ENCODE data around the gene SSBP3. TPM values are rescaled to one million over a fixed set of nuclear protein-coding genes. Genes with fewer than 3 reads are reported as not detected.
"Not testable (repeated sequence)": the region's sequence is repeated elsewhere in the genome, so short reads cannot be mapped to it uniquely, and the experiment has no call there.

SSBP3 gene
- total RNA-seq = 27.1 TPM

DNA sequence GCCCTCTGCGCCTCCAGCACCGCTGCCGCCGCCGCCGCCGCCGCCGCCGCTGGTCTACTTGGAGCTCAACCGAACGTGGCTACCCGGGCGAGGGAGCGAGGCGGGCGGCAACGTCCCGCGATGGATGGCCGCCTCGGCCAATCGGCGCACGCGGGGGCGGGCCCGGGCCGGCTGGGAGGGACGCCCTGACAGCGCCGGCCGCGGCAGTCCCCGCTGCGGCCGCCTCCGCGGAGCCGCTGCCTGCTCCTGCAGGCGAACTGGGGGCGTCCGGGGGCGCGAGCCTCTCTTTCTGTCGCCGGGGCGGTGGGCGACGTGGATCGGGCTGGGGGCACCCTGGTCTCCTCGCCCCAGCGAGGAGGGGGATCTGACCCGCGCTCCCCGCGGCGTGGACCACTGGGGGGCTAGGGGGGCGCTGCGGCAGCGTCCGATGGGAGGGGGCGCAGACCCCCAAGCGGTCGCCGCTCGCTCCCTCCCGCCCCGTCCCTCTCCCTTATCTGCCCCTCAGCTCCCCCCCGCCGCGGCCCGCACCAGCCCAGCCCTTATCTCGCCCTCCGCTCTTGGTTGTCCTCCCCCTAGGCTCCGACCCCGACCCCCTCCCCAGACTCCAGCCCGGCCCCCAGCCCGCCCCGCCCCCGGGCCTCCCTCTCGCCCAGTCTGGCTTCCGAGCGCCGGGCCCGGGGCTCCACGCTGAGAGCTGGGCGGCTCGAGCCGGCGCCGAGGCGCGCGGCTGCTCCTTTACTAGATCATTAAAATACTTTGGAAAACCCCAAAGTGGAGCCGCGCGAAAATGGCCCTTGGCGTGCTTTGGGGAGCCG is at the start of gene SSBP3:
Gene SSBP3, minus strand, starts transcription at position 56 of the 815 bp plus-strand sequence.
- Histone ChIP-seq H3K4me1 (ENCODE audit: control insufficient read depth in 3 of 3, insufficient read depth in 3 of 3, low read length in 3 of 3) (peaks cover 38 to 54% (median 46%) of the 10 kb centered on the region in 3 donors), H3K4me3 (ENCODE audit: low read length in 3 of 3) (peak within 1 kb of the TSS; percentile 81 to 83 (median 81)), H3K9ac (ENCODE audit: low read depth in 1 of 3, low read length in 3 of 3) (peak within 1 kb of the TSS; percentile 83 to 88 (median 83)), H3K27me3 (ENCODE audit: control insufficient read depth in 3 of 3, insufficient read depth in 3 of 3, low read length in 3 of 3) (no peaks in the 10 kb centered on the region), H3K36me3 (ENCODE audit: control insufficient read depth in 3 of 3, insufficient read depth in 3 of 3, low read length in 3 of 3) (peaks cover under 1 to 5% (median 3%) of the 10 kb centered on the region in 3 donors), H3K27ac (ENCODE audit: low read depth, low read length) (peak within 1 kb of the TSS; percentile 89), H3K9me3 (ENCODE audit: control insufficient read depth in 3 of 3, low read length in 3 of 3) (no peaks in the 10 kb centered on the region)

GRCh38 chr1:54453509-54453908 is 47.3 kb upstream of the SSBP3 start:
- Histone ChIP-seq H3K9me3 (ENCODE audit: control insufficient read depth in 3 of 3, low read length in 3 of 3) (no peaks in the 10 kb centered on the region), H3K27me3 (ENCODE audit: control insufficient read depth in 3 of 3, insufficient read depth in 3 of 3, low read length in 3 of 3) (no peaks in the 10 kb centered on the region), H3K4me3 (ENCODE audit: low read length in 3 of 3) (no peak overlapping the region), H3K4me1 (ENCODE audit: control insufficient read depth in 3 of 3, insufficient read depth in 3 of 3, low read length in 3 of 3) (no peaks in the 10 kb centered on the region), H3K9ac (ENCODE audit: low read depth in 1 of 3, low read length in 3 of 3) (no peak overlapping the region), H3K36me3 (ENCODE audit: control insufficient read depth in 3 of 3, insufficient read depth in 3 of 3, low read length in 3 of 3) (no peaks in the 10 kb centered on the region), H3K27ac (ENCODE audit: low read depth, low read length) (no peak overlapping the region)

GRCh38 chr1:54453022-54453421 is 46.8 kb upstream of the SSBP3 start:
- no peaks in the 10 kb centered on the region for H3K36me3 ChIP-seq (ENCODE audit: control insufficient read depth in 3 of 3, insufficient read depth in 3 of 3, low read length in 3 of 3)
- H3K9me3 ChIP-seq (ENCODE audit: control insufficient read depth in 3 of 3, low read length in 3 of 3) = no peaks in the 10 kb centered on the region
- no peaks in the 10 kb centered on the region for H3K4me1 ChIP-seq (ENCODE audit: control insufficient read depth in 3 of 3, insufficient read depth in 3 of 3, low read length in 3 of 3)
- no peak overlapping the region for H3K4me3 ChIP-seq (ENCODE audit: low read length in 3 of 3)
- no peaks in the 10 kb centered on the region for H3K27me3 ChIP-seq (ENCODE audit: control insufficient read depth in 3 of 3, insufficient read depth in 3 of 3, low read length in 3 of 3)
- H3K9ac ChIP-seq (ENCODE audit: low read depth in 1 of 3, low read length in 3 of 3) = no peak overlapping the region
- H3K27ac ChIP-seq (ENCODE audit: low read depth, low read length) = no peak overlapping the region

- not testable (repeated sequence) for H3K9ac ChIP-seq (ENCODE audit: low read depth in 1 of 3, low read length in 3 of 3)
Measured at GRCh38 chr1:54449431-54449830, 43.2 kb upstream of the SSBP3 start.

GRCh38 chr1:54448801-54449200 is 42.6 kb upstream of the SSBP3 start:
- not testable (repeated sequence) for H3K4me3 ChIP-seq (ENCODE audit: low read length in 3 of 3); H3K27ac ChIP-seq (ENCODE audit: low read depth, low read length); H3K4me1 ChIP-seq (ENCODE audit: control insufficient read depth in 3 of 3, insufficient read depth in 3 of 3, low read length in 3 of 3); H3K36me3 ChIP-seq (ENCODE audit: control insufficient read depth in 3 of 3, insufficient read depth in 3 of 3, low read length in 3 of 3); H3K27me3 ChIP-seq (ENCODE audit: control insufficient read depth in 3 of 3, insufficient read depth in 3 of 3, low read length in 3 of 3); H3K9me3 ChIP-seq (ENCODE audit: control insufficient read depth in 3 of 3, low read length in 3 of 3); H3K9ac ChIP-seq (ENCODE audit: low read depth in 1 of 3, low read length in 3 of 3)

More at GRCh38 chr1:54449431-54449830, 43.2 kb upstream of the SSBP3 start:
- H3K27ac ChIP-seq (ENCODE audit: low read depth, low read length); H3K4me3 ChIP-seq (ENCODE audit: low read length in 3 of 3); H3K9me3 ChIP-seq (ENCODE audit: control insufficient read depth in 3 of 3, low read length in 3 of 3); H3K27me3 ChIP-seq (ENCODE audit: control insufficient read depth in 3 of 3, insufficient read depth in 3 of 3, low read length in 3 of 3); H3K4me1 ChIP-seq (ENCODE audit: control insufficient read depth in 3 of 3, insufficient read depth in 3 of 3, low read length in 3 of 3); H3K36me3 ChIP-seq (ENCODE audit: control insufficient read depth in 3 of 3, insufficient read depth in 3 of 3, low read length in 3 of 3): not testable (repeated sequence)

GRCh38 chr1:54447081-54447480 is 40.9 kb upstream of the SSBP3 start:
- not testable (repeated sequence) for H3K27ac ChIP-seq (ENCODE audit: low read depth, low read length); H3K9me3 ChIP-seq (ENCODE audit: control insufficient read depth in 3 of 3, low read length in 3 of 3); H3K27me3 ChIP-seq (ENCODE audit: control insufficient read depth in 3 of 3, insufficient read depth in 3 of 3, low read length in 3 of 3); H3K4me3 ChIP-seq (ENCODE audit: low read length in 3 of 3); H3K36me3 ChIP-seq (ENCODE audit: control insufficient read depth in 3 of 3, insufficient read depth in 3 of 3, low read length in 3 of 3); H3K4me1 ChIP-seq (ENCODE audit: control insufficient read depth in 3 of 3, insufficient read depth in 3 of 3, low read length in 3 of 3); H3K9ac ChIP-seq (ENCODE audit: low read depth in 1 of 3, low read length in 3 of 3)

- H3K4me1 ChIP-seq (ENCODE audit: control insufficient read depth in 3 of 3, insufficient read depth in 3 of 3, low read length in 3 of 3) = no peaks in the 10 kb centered on the region
- H3K36me3 ChIP-seq (ENCODE audit: control insufficient read depth in 3 of 3, insufficient read depth in 3 of 3, low read length in 3 of 3) = no peaks in the 10 kb centered on the region
- H3K4me3 ChIP-seq (ENCODE audit: low read length in 3 of 3) = no peak overlapping the region
- no peak overlapping the region for H3K27ac ChIP-seq (ENCODE audit: low read depth, low read length)
- no peaks in the 10 kb centered on the region for H3K9me3 ChIP-seq (ENCODE audit: control insufficient read depth in 3 of 3, low read length in 3 of 3)
- no peak overlapping the region for H3K9ac ChIP-seq (ENCODE audit: low read depth in 1 of 3, low read length in 3 of 3)
- no peaks in the 10 kb centered on the region for H3K27me3 ChIP-seq (ENCODE audit: control insufficient read depth in 3 of 3, insufficient read depth in 3 of 3, low read length in 3 of 3)
Measured at GRCh38 chr1:54442185-54442584, 36.0 kb upstream of the SSBP3 start.

DNA sequence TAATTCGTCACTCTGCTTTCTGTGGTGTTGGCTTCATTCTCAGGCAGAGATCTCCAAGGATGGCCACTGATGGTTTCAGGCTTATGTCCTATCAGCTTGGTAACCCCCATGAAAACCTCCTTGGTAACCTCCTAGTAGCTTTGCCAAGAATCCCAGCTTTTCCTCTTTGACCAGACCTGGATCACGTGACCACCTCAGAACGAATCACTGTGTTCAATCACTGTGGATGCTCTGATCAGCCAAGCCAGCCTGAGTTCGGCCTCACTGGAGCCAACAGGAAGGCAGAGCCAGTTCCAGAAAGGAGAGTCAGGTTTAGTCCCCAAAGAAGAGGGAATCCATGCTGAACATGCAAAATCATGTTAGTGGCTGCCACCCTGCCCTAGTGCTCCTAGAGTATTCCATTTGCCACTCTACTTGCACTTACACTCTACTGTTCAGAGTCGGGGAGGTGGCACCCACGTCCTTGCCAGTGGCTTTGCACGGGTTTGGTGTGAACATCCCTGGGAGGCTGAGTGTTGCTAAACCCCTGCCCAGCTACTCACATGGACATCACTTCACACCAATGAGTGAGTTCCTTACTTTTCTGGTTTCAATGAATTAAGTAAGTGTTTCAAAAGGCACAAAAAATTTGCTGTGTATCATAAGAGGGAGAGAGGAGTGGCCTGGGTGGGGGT is 33.5 kb upstream of the SSBP3 start:
- no peaks in the 10 kb centered on the region for H3K27me3 ChIP-seq (ENCODE audit: control insufficient read depth in 3 of 3, insufficient read depth in 3 of 3, low read length in 3 of 3)
- no peaks in the 10 kb centered on the region for H3K36me3 ChIP-seq (ENCODE audit: control insufficient read depth in 3 of 3, insufficient read depth in 3 of 3, low read length in 3 of 3)
- no peak overlapping the region for H3K27ac ChIP-seq (ENCODE audit: low read depth, low read length)
- H3K9me3 ChIP-seq (ENCODE audit: control insufficient read depth in 3 of 3, low read length in 3 of 3) = no peaks in the 10 kb centered on the region
- no peak overlapping the region for H3K9ac ChIP-seq (ENCODE audit: low read depth in 1 of 3, low read length in 3 of 3)
- H3K4me3 ChIP-seq (ENCODE audit: low read length in 3 of 3) = no peak overlapping the region
- H3K4me1 ChIP-seq (ENCODE audit: control insufficient read depth in 3 of 3, insufficient read depth in 3 of 3, low read length in 3 of 3) = no peaks in the 10 kb centered on the region

GRCh38 chr1:54437783-54438182 is 31.6 kb upstream of the SSBP3 start:
- no peaks in the 10 kb centered on the region for H3K4me1 ChIP-seq (ENCODE audit: control insufficient read depth in 3 of 3, insufficient read depth in 3 of 3, low read length in 3 of 3)
- H3K9me3 ChIP-seq (ENCODE audit: control insufficient read depth in 3 of 3, low read length in 3 of 3) = no peaks in the 10 kb centered on the region
- no peak overlapping the region for H3K9ac ChIP-seq (ENCODE audit: low read depth in 1 of 3, low read length in 3 of 3)
- H3K36me3 ChIP-seq (ENCODE audit: control insufficient read depth in 3 of 3, insufficient read depth in 3 of 3, low read length in 3 of 3) = no peaks in the 10 kb centered on the region
- H3K4me3 ChIP-seq (ENCODE audit: low read length in 3 of 3) = no peak overlapping the region
- H3K27ac ChIP-seq (ENCODE audit: low read depth, low read length) = no peak overlapping the region
- no peaks in the 10 kb centered on the region for H3K27me3 ChIP-seq (ENCODE audit: control insufficient read depth in 3 of 3, insufficient read depth in 3 of 3, low read length in 3 of 3)

GRCh38 chr1:54436826-54437225 is 30.6 kb upstream of the SSBP3 start:
- no peak overlapping the region for H3K27ac ChIP-seq (ENCODE audit: low read depth, low read length)
- no peaks in the 10 kb centered on the region for H3K9me3 ChIP-seq (ENCODE audit: control insufficient read depth in 3 of 3, low read length in 3 of 3)
- H3K4me1 ChIP-seq (ENCODE audit: control insufficient read depth in 3 of 3, insufficient read depth in 3 of 3, low read length in 3 of 3) = no peaks in the 10 kb centered on the region
- no peaks in the 10 kb centered on the region for H3K27me3 ChIP-seq (ENCODE audit: control insufficient read depth in 3 of 3, insufficient read depth in 3 of 3, low read length in 3 of 3)
- H3K4me3 ChIP-seq (ENCODE audit: low read length in 3 of 3) = no peak overlapping the region
- H3K9ac ChIP-seq (ENCODE audit: low read depth in 1 of 3, low read length in 3 of 3) = no peak overlapping the region
- no peaks in the 10 kb centered on the region for H3K36me3 ChIP-seq (ENCODE audit: control insufficient read depth in 3 of 3, insufficient read depth in 3 of 3, low read length in 3 of 3)

Data from skeletal muscle tissue (tissue), 4 donors.